ENCODE data around the gene STXBP1. TPM values are rescaled to one million over a fixed set of nuclear protein-coding genes. Genes with fewer than 3 reads are reported as not detected.
"Not testable (repeated sequence)": the region's sequence is repeated elsewhere in the genome, so short reads cannot be mapped to it uniquely, and the experiment has no call there.

Gene STXBP1
- total RNA-seq, 4 donors from 2014 or later: 17.2 to 34.0 (median 19.8) TPM

DNA sequence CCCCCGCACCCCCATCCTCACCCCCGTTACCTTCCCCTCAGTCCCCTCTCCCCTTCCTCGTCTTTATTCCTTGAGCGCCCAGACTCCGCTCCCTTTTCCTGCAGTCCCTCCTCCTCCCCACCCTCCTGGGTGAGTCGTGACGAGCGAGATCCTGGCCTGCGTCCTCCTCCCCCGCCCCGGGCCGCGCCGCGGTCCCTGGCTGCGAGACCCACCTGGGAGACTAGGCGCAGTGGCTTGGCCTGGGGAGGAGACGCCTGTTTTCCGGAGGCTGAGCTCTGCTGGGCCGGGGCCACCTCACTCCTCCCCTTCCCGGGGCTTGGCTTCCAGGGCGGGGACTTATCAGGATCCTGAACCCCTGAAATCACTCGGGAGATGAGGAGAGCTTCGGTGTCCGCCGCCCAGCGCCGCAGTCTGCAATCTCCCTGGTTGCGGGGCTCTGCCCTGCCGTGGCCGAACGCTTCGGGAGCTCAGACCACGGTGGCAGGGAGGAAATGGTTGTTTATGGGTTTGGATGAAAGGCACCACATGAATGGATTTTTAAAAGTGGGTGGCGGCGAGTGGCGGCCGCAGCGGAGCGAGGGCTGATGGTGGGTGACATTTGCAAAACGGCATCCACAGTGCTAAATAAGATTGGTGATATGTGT is 984 bp downstream of the STXBP1 start:
- Histone ChIP-seq H3K4me1 (peaks cover 5 to 35% (median 31%) of the 10 kb centered on the region in 4 donors), H3K4me3 (peak overlapping the region; percentile 88 to 98 (median 95)), H3K36me3 (no peaks in the 10 kb centered on the region), H3K27ac (replicated peaks in 1 of 4) (peak overlapping the region; percentile 90 to 95 (median 94)), H3K27me3 (no peaks in the 10 kb centered on the region), H3K9me3 (no peaks in the 10 kb centered on the region)
- intact Hi-C loops (cut with DNase I): loop anchor here (5.0 kb wide), 2 partner anchors 104 to 119 kb away; partner anchors contain the start of genes PTRH1 and TTC16
- TF ChIP-seq, protein P1, sequence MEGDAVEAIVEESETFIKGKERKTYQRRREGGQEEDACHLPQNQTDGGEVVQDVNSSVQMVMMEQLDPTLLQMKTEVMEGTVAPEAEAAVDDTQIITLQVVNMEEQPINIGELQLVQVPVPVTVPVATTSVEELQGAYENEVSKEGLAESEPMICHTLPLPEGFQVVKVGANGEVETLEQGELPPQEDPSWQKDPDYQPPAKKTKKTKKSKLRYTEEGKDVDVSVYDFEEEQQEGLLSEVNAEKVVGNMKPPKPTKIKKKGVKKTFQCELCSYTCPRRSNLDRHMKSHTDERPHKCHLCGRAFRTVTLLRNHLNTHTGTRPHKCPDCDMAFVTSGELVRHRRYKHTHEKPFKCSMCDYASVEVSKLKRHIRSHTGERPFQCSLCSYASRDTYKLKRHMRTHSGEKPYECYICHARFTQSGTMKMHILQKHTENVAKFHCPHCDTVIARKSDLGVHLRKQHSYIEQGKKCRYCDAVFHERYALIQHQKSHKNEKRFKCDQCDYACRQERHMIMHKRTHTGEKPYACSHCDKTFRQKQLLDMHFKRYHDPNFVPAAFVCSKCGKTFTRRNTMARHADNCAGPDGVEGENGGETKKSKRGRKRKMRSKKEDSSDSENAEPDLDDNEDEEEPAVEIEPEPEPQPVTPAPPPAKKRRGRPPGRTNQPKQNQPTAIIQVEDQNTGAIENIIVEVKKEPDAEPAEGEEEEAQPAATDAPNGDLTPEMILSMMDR (IDR thresholded peaks at IDR 0.05): no peak
- TF ChIP-seq POLR2AphosphoS5 (IDR thresholded peaks at IDR 0.05): peak; percentile 74 to 80
- no peak for TF ChIP-seq EP300 (IDR thresholded peaks at IDR 0.05)
- WGBS: under 1% methylated on average over 39 of the region's 41 CpGs
- peak; percentile 95 for DNase-seq (ENCODE audit: extremely low spot score)

DNA sequence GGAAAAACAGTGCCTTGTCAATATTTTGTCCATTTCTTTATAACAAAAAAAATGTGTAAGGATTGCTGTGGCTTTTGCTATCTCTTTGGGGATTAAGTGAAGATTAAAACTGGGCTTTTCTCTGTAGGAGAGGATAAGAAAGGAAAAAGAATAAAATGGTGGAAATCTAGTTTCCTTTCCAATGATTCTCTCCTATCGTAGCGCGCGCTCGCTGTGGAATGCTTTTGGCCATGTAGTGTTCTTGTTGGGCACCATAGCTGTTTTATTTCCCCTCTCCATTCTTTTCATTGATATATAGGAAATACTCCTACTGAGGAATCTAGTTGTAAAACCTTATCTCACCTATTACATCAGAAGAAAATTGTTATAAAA is 1.5 kb downstream of the STXBP1 start:
- Histone ChIP-seq H3K27ac (replicated peaks in 1 of 4) (peak overlapping the region; percentile 90 to 95 (median 94)), H3K27me3 (no peaks in the 10 kb centered on the region), H3K9me3 (no peaks in the 10 kb centered on the region), H3K36me3 (no peaks in the 10 kb centered on the region), H3K4me1 (peaks cover 5 to 29% (median 26%) of the 10 kb centered on the region in 4 donors), H3K4me3 (peak overlapping the region; percentile 88 to 98 (median 95))
- WGBS: 58% methylated on average over 5 of the region's 5 CpGs
- DNase-seq (ENCODE audit: extremely low spot score): no peak
- intact Hi-C loops (cut with DNase I): loop anchor here (5.0 kb wide), 2 partner anchors 104 to 119 kb away; partner anchors contain the start of genes PTRH1 and TTC16
- no peak for TF ChIP-seq EP300 (IDR thresholded peaks at IDR 0.05)
- TF ChIP-seq, protein P1 (IDR thresholded peaks at IDR 0.05): no peak

GRCh38 chr9:127614961-127615360 is 2.9 kb downstream of the STXBP1 start:
- Histone ChIP-seq H3K9me3 (no peaks in the 10 kb centered on the region), H3K4me1 (peaks cover 5 to 24% (median 21%) of the 10 kb centered on the region in 4 donors), H3K27me3 (no peaks in the 10 kb centered on the region), H3K4me3 (no peak overlapping the region), H3K36me3 (no peaks in the 10 kb centered on the region), H3K27ac (replicated peaks in 1 of 4) (peak overlapping the region in 1 of 4 donors; percentile 13)
- WGBS: 89% methylated on average over 3 of the region's 3 CpGs
- intact Hi-C loops (cut with DNase I): loop anchor here (5.0 kb wide), 2 partner anchors 102 to 117 kb away; partner anchors contain the start of genes PTRH1 and TTC16
- no peak for TF ChIP-seq POLR2A (IDR thresholded peaks at IDR 0.05; ENCODE audit: low read depth)
- TF ChIP-seq, protein P1 (IDR thresholded peaks at IDR 0.05): no peak
- no peak for TF ChIP-seq EP300 (IDR thresholded peaks at IDR 0.05)
- TF ChIP-seq POLR2AphosphoS5 (IDR thresholded peaks at IDR 0.05): no peak
- DNase-seq (ENCODE audit: extremely low spot score): no peak

- H3K27me3 ChIP-seq; DNase-seq (ENCODE audit: extremely low spot score); intact Hi-C loops (cut with DNase I); H3K27ac ChIP-seq (replicated peaks in 1 of 4); H3K9me3 ChIP-seq; H3K36me3 ChIP-seq; H3K4me3 ChIP-seq; H3K4me1 ChIP-seq: not testable (repeated sequence)
- 90% methylated on average over 10 of the region's 10 CpGs for WGBS
Observed at GRCh38 chr9:127621339-127621970, 9.4 kb downstream of the STXBP1 start.

GRCh38 chr9:127626752-127627493 is 14.8 kb downstream of the STXBP1 start:
- H3K4me1 ChIP-seq: peaks cover 6 to 34% (median 10%) of the 10 kb centered on the region in 4 donors
- TF ChIP-seq POLR2A (IDR thresholded peaks at IDR 0.05; ENCODE audit: low read depth) (no peak), EP300 (IDR thresholded peaks at IDR 0.05) (no peak), POLR2AphosphoS5 (IDR thresholded peaks at IDR 0.05) (no peak)
- TF ChIP-seq, protein P1 (IDR thresholded peaks at IDR 0.05): no peak

More at GRCh38 chr9:127626752-127627493, 14.8 kb downstream of the STXBP1 start:
- H3K27ac ChIP-seq (replicated peaks in 1 of 4): no peak overlapping the region
- H3K9me3 ChIP-seq: no peaks in the 10 kb centered on the region
- 76% methylated on average over 8 of the region's 8 CpGs for WGBS
- H3K36me3 ChIP-seq: no peaks in the 10 kb centered on the region
- no peaks in the 10 kb centered on the region for H3K27me3 ChIP-seq
- DNase-seq (ENCODE audit: extremely low spot score): no peak
- intact Hi-C loops (cut with DNase I): no loop called here
- H3K4me3 ChIP-seq: no peak overlapping the region
